Stomach (tissue), 9 donors: ENCODE measurements around the gene GALNT8. TPM values are rescaled to one million over a fixed set of nuclear protein-coding genes. Genes with fewer than 3 reads are reported as not detected.

Experiments
- DNase-seq, 2 donors: peaks; one replicate each; pipeline versions ENCODE4 v3.0.0 to v3.0.0-alpha.2; 2013 to 2019
- H3K27ac ChIP-seq, 5 donors: fragments of 200-600 bp in 4 of 5; sonication (generic) in 4 of 5; one replicate each; pipeline ENCODE4 v1.5.1; 2013 to 2019; ENCODE audit warnings: mild to moderate bottlenecking in 1 of 5, moderate library complexity in 1 of 5
- H3K27me3 ChIP-seq, 3 donors: fragments of 200-600 bp; sonication (generic); one replicate each; pipeline ENCODE4 v1.5.1; 2017 to 2019; ENCODE audit warnings: mixed run types in 1 of 3
- H3K36me3 ChIP-seq, 4 donors: fragments of 200-600 bp; sonication (generic); 1 replicate in 3 of 4; 2 replicates in 1 of 4; pipeline ENCODE4 v1.5.1; 2016 to 2019
- H3K4me1 ChIP-seq, 4 donors: fragments of 200-600 bp; sonication (generic); one replicate each; pipeline ENCODE4 v1.5.1; 2016 to 2019
- H3K4me3 ChIP-seq, 4 donors: fragments of 200-600 bp; sonication (generic) in 3 of 4; one replicate each; pipeline ENCODE4 v1.5.1; 2016 to 2019; ENCODE audit warnings: mild to moderate bottlenecking in 1 of 4
- H3K9me3 ChIP-seq, 4 donors: fragments of 200-600 bp; sonication (generic); one replicate each; pipeline ENCODE4 v1.5.1; 2016 to 2019
- EP300 ChIP-seq: sonication (generic); formaldehyde crosslinking; IDR thresholded peaks from one replicate; pipeline ENCODE4 v1.6.1; 2017; ENCODE audit warnings: antibody characterized with exemption
- POLR2A ChIP-seq, 4 donors: fragments of 450-650 bp; IDR thresholded peaks; one replicate each; pipeline ENCODE4 v1.6.1; 2016; ENCODE audit warnings: antibody characterized with exemption in 4 of 4, control low read depth in 2 of 4, mild to moderate bottlenecking in 1 of 4, moderate library complexity in 1 of 4
- POLR2AphosphoS5 ChIP-seq, 3 donors: sonication (generic); formaldehyde crosslinking; IDR thresholded peaks; one replicate each; pipeline ENCODE4 v1.6.1; 2016; ENCODE audit warnings: antibody characterized with exemption in 3 of 3
- WGBS, 5 donors: extraction: QIAGEN DNeasy Blood & Tissue Kit in 3 of 5; methylation state at CpG; one replicate each; pipeline versions ENCODE4 v1.1.5 to v1.1.7; 2013 to 2018; 5-methylcytosine and 5-hydroxymethylcytosine counted together
- intact Hi-C: fragments of 100-400 bp; cut with DNase I; formaldehyde crosslinking; loops from one replicate; pipeline ENCODE4 v1.15.1; 2023; ENCODE audit warnings: low total_unique reads
- polyA plus RNA-seq, 3 donors: library from polyadenylated mRNA; stranded (reverse); fragments of 200-250 nt; gene quantifications; one replicate each; pipeline ENCODE4 v1.2.3, GENCODE V29; 2013
- total RNA-seq, 5 donors: library from RNA; depleted of rRNA; stranded (reverse); fragments of >200 nt; gene quantifications; one replicate each; pipeline versions ENCODE4 v1.1.0 to v1.2.3, GENCODE V29; 2014 to 2016
- TF ChIP-seq, protein P1 (sequence below), 7 experiments: fragments of 450-650 bp in 4 of 7; fragments of 200-600 bp in 3 of 7; sonication (generic) in 3 of 7; IDR thresholded peaks; one replicate each; pipeline ENCODE4 v1.5.1; 2016 to 2019; ENCODE audit warnings: antibody characterized with exemption in 7 of 7, control low read depth in 2 of 7, mild to moderate bottlenecking in 1 of 7
- donor health status: healthy with polysubstance abuse.
- donor health status: Bipolar disorder and iron deficiency.
- donor health status: healthy.

Gene GALNT8
- total and polyA plus RNA-seq, 8 donors, result 0.28 to 19.7 (median 1.0) TPM; not detected in 2

DNA sequence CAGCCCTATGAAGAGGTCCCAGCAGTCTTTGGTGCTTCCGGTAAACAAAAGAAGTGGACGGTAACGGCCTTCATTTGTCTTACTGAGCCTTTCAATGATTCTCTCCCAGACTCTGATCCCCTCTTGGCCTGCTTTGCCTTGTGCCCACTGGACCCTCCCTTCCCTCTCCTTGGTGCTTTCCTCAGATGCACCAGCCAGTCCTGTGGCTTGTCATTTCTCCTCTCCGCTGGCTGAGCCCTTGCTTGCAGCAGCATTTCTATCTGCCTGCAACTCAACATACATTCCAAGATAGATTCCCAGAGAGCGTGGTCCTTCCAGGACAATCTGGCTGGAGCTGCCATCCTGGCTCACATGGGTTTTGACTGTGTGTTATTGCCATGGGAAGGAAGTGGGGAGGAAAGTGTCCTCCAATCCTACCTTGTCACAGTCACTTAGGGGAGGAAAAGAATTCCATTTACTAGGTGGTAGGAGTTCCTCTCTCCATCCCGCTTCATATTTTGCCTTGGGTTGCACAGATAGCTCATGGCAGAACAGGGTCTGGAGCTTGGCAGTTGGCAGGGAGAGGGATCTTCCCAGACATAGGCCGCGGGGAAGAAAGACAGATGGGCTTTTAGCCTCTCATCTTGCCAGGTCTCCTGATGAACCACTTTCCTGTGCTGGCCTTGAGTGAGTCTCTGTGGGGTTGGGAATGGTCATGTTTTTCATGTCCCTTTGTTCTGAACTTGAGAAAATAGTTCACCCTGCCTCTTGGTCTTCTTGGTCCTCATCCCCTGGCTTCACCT is 96.7 kb downstream of the GALNT8 start:
- Histone ChIP-seq H3K4me1 (no peaks in the 10 kb centered on the region), H3K4me3 (no peak overlapping the region), H3K27ac (no peak overlapping the region), H3K9me3 (no peaks in the 10 kb centered on the region), H3K27me3 (peaks cover 0 to 69% (median 5%) of the 10 kb centered on the region in 3 donors), H3K36me3 (no peaks in the 10 kb centered on the region)
- TF ChIP-seq POLR2A (IDR thresholded peaks at IDR 0.05) (no peak), POLR2AphosphoS5 (IDR thresholded peaks at IDR 0.05) (no peak), EP300 (no peak)
- TF ChIP-seq, protein P1, sequence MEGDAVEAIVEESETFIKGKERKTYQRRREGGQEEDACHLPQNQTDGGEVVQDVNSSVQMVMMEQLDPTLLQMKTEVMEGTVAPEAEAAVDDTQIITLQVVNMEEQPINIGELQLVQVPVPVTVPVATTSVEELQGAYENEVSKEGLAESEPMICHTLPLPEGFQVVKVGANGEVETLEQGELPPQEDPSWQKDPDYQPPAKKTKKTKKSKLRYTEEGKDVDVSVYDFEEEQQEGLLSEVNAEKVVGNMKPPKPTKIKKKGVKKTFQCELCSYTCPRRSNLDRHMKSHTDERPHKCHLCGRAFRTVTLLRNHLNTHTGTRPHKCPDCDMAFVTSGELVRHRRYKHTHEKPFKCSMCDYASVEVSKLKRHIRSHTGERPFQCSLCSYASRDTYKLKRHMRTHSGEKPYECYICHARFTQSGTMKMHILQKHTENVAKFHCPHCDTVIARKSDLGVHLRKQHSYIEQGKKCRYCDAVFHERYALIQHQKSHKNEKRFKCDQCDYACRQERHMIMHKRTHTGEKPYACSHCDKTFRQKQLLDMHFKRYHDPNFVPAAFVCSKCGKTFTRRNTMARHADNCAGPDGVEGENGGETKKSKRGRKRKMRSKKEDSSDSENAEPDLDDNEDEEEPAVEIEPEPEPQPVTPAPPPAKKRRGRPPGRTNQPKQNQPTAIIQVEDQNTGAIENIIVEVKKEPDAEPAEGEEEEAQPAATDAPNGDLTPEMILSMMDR (IDR thresholded peaks at IDR 0.05), result no peak
- intact Hi-C loops, result no loop called here
- DNase-seq, result no peak
- WGBS, 5 donors, result 87 to 92% (median 91%) methylated on average over 8 of the region's 8 CpGs

DNA sequence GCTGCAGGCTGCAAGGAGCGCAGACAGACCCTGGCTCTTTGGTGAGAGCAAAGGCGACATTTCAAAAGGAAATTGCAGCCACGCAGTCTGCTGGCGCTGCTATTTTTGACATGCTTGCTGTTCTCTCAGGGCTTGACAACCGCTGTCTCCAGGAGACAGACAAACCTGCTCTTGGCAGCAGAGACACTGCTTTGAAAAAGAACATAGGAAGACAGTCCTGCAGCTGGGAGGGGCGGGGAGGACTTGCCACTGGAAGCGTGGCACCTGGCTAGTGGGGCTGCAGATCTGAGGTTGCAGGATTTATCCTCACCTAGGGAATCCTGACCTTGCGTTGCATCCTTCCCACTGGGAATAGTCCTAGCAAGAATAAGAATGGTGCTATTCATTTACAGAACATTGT is 97.7 kb downstream of the GALNT8 start:
- no peaks in the 10 kb centered on the region for H3K36me3 ChIP-seq
- TF ChIP-seq POLR2AphosphoS5 (IDR thresholded peaks at IDR 0.05) (no peak), EP300 (no peak), POLR2A (IDR thresholded peaks at IDR 0.05) (no peak)
- TF ChIP-seq, protein P1 (IDR thresholded peaks at IDR 0.05), result no peak
- intact Hi-C loops, result no loop called here
- 62 to 82% (median 70%) methylated on average over 7 to 8 of the region's 8 CpGs for WGBS, 5 donors
- peak in 1 of 2 donors; percentile 51 for DNase-seq
- no peak overlapping the region for H3K27ac ChIP-seq
- H3K27me3 ChIP-seq, result peaks cover 0 to 67% (median 5%) of the 10 kb centered on the region in 3 donors
- H3K4me3 ChIP-seq, result no peak overlapping the region
- no peaks in the 10 kb centered on the region for H3K4me1 ChIP-seq
- no peaks in the 10 kb centered on the region for H3K9me3 ChIP-seq

DNA sequence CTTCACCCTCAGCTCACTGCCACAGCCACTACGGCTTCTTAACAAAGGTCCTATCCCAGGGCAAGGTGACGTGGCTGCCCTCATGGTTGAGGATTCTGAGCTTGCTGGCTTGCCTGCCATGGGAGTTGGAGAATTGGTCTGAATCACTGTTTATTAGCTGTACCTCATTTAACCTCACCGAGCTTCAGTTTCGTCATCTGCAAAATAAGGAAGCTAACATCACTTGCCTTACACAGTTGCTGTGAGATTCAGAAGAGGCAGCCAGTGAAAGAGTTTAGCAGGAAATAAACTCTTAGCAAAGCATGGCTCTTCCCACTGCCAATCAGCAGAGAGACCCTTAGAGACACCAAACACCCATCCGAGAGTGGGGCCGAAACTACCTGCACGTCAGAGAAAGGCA is 99.5 kb downstream of the GALNT8 start:
- Histone ChIP-seq H3K4me3 (no peak overlapping the region), H3K27me3 (peaks cover 0 to 64% (median 2%) of the 10 kb centered on the region in 3 donors), H3K9me3 (no peaks in the 10 kb centered on the region), H3K36me3 (no peaks in the 10 kb centered on the region), H3K27ac (no peak overlapping the region), H3K4me1 (no peaks in the 10 kb centered on the region)
- peak in 1 of 2 donors; percentile 32 for DNase-seq
- intact Hi-C loops, result no loop called here
- WGBS, 5 donors, result 53 to 78% (median 75%) methylated on average over 7 of the region's 7 CpGs
- TF ChIP-seq POLR2AphosphoS5 (IDR thresholded peaks at IDR 0.05) (no peak), EP300 (no peak), POLR2A (IDR thresholded peaks at IDR 0.05) (no peak)
- TF ChIP-seq, protein P1 (IDR thresholded peaks at IDR 0.05), result no peak

DNA sequence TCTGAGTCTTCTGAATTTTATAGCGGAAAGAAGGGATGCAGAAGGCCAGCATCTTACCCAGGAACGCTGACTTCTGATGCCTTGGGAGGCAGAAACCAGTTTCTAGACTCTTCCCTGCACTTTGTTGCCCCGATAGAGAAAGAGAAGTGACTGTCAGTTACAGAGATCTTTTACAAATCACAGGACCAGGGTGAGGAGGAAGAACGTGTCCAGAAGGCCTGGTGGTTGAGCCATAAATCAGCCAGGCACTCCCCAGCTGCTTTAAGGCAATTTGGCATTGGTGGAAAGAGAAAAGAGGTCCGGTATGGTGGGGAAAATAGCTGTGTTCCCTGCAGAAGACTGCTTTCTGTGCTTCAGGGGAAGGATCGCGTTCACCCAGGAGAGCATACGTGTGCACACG is 100.8 kb downstream of the GALNT8 start:
- TF ChIP-seq, protein P1 (IDR thresholded peaks at IDR 0.05), result no peak
- TF ChIP-seq POLR2AphosphoS5 (IDR thresholded peaks at IDR 0.05) (no peak), EP300 (no peak), POLR2A (IDR thresholded peaks at IDR 0.05) (no peak)
- WGBS, 5 donors, result 64 to 72% (median 72%) methylated on average over 9 of the region's 9 CpGs
- no peak overlapping the region for H3K4me3 ChIP-seq
- H3K27ac ChIP-seq, result no peak overlapping the region
- no peaks in the 10 kb centered on the region for H3K36me3 ChIP-seq
- no peaks in the 10 kb centered on the region for H3K4me1 ChIP-seq
- no peak for DNase-seq
- peaks cover 0 to 51% (median 0%) of the 10 kb centered on the region in 3 donors for H3K27me3 ChIP-seq
- intact Hi-C loops, result no loop called here
- H3K9me3 ChIP-seq, result no peaks in the 10 kb centered on the region

Other genes with a start within 250 kb of the GALNT8 start
- 10 to 100 TPM in 2 of 5 donors, 1 to 10 TPM in 2, not detected in 1; 4.6 to 20.2 (median 10.6) TPM for gene RAD51AP1, start 181.5 kb upstream of the GALNT8 start, total RNA-seq
- gene RAD51AP1, start 181.5 kb upstream of the GALNT8 start, polyA plus RNA-seq, result 1 to 10 TPM; 2.5 to 5.0 (median 4.3) TPM
- gene DYRK4, start 158.2 kb upstream of the GALNT8 start, total RNA-seq, result 10 to 100 TPM in 4 of 5 donors, not detected in 1; 16.5 to 34.8 (median 23.6) TPM
- 10 to 100 TPM; 29.0 to 41.0 (median 37.0) TPM for gene DYRK4, start 158.2 kb upstream of the GALNT8 start, polyA plus RNA-seq
- gene AKAP3, start 71.3 kb upstream of the GALNT8 start, total RNA-seq, result under 1 TPM in 4 of 5 donors, not detected in 1; 0.29 to 0.58 (median 0.33) TPM
- gene AKAP3, start 71.3 kb upstream of the GALNT8 start, polyA plus RNA-seq, result 1 to 10 TPM in 1 of 3 donors, under 1 TPM in 1, not detected in 1; 0.88 to 1.3 TPM
- gene NDUFA9, start 71.3 kb upstream of the GALNT8 start, total RNA-seq, result 10 to 100 TPM; 10.5 to 72.4 (median 48.8) TPM
- gene NDUFA9, start 71.3 kb upstream of the GALNT8 start, polyA plus RNA-seq, result 10 to 100 TPM; 48.7 to 71.3 (median 60.0) TPM
- 1 to 10 TPM in 2 of 5 donors, under 1 TPM in 1, not detected in 2; 0.58 to 5.4 (median 3.3) TPM for gene KCNA1, start 189.5 kb downstream of the GALNT8 start, total RNA-seq
- under 1 TPM in 1 of 3 donors, not detected in 2; 0.15 TPM for gene KCNA1, start 189.5 kb downstream of the GALNT8 start, polyA plus RNA-seq